ENCODE results near the gene OIP5. TPM values are rescaled to one million over a fixed set of nuclear protein-coding genes. Genes with fewer than 3 reads are reported as not detected.

Gene OIP5
- total and polyA plus RNA-seq, 10 of the 15 experiments (the other 5 are each of a cell fraction or from before 2014, with no cell fraction given) = 4.8 to 61.4 (median 22.1) TPM

GRCh38 chr15:41283653-41284426, 48.6 kb downstream of the OIP5 start (continued):
- no peak for TF ChIP-seq SUPT20H (IDR thresholded peaks at IDR 0.05; ENCODE audit: borderline replicate concordance, control insufficient read depth, low read depth, low read length)
- no peak for TF ChIP-seq PAX8 (IDR thresholded peaks at IDR 0.05)
- no peak for TF ChIP-seq CTCF (IDR thresholded peaks at IDR 0.05 in 2 of 3, conservative IDR thresholded peaks at IDR 0.05 in 1 of 3; ENCODE audit: control insufficient read depth in 2 of 3, extremely low read depth in 1 of 3, insufficient read depth in 1 of 3, low read depth in 3 of 3, low read length in 3 of 3)
- TF ChIP-seq ZBTB11 (CRISPR knock-in tag; IDR thresholded peaks at IDR 0.05) = no peak
- no peak for TF ChIP-seq MTA3 (IDR thresholded peaks at IDR 0.05; ENCODE audit: borderline replicate concordance, low read length)
- no peak for TF ChIP-seq TCF7 (IDR thresholded peaks at IDR 0.05; ENCODE audit: borderline replicate concordance)
- no peak for TF ChIP-seq ZBED1 (IDR thresholded peaks at IDR 0.05; ENCODE audit: borderline replicate concordance)
- TF ChIP-seq FOXK2 (IDR thresholded peaks at IDR 0.05) = no peak
- no peak for TF ChIP-seq HDAC6 (IDR thresholded peaks at IDR 0.05; ENCODE audit: unreplicated experiment)
- TF ChIP-seq SP1 (IDR thresholded peaks at IDR 0.05; ENCODE audit: low read depth, low read length) = peak; percentile 99
- TF ChIP-seq MTA2 (IDR thresholded peaks at IDR 0.05; ENCODE audit: low read depth) = no peak
- peak; percentile 68; the same call in 1 of the 2 replicates for TF ChIP-seq SREBF2 (IDR thresholded peaks at IDR 0.05; ENCODE audit: low read length)
- peak; percentile 28; the same call in 1 of the 2 replicates for TF ChIP-seq TCF12 (IDR thresholded peaks at IDR 0.05; ENCODE audit: low read depth, low read length)
- peak; percentile 39 for TF ChIP-seq E4F1 (IDR thresholded peaks at IDR 0.05; ENCODE audit: borderline replicate concordance, partially characterized antibody)
- no peak for TF ChIP-seq ZNF274 (IDR thresholded peaks at IDR 0.05; ENCODE audit: insufficient read depth, insufficient read length)
- peak; percentile 76 for TF ChIP-seq CEBPZ (IDR thresholded peaks at IDR 0.05; ENCODE audit: low read depth, low read length)
- TF ChIP-seq RFX5 (IDR thresholded peaks at IDR 0.05; ENCODE audit: low read depth, low read length) = no peak
- peak; percentile 95 for TF ChIP-seq POLR2A (IDR thresholded peaks at IDR 0.05; ENCODE audit: low read depth, low read length)
